ENCODE results near the gene CLDN34. TPM values are rescaled to one million over a fixed set of nuclear protein-coding genes. Genes with fewer than 3 reads are reported as not detected.

CLDN34 gene
- total and polyA plus RNA-seq, 2 of the 13 experiments (the other 11 are each of a cell fraction or from before 2014, with no cell fraction given): not detected

DNA sequence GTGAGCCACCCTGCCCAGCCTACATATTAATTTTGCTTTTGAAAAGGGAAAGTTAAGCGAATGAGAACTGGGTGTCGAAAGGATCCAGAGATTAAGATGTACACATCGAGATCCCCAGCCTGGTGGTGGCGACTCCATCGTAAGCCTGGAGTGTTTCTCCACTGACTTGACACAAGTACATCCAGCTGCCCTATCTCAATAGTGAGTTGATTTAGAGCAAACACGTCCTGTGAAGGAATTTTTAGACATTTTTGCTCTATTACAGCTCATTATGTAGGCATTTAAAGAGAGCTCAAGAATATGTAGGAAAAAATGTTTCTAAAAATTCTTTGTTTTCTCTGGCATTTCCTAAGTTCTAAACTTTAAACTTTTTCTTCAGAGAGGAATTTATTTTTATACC lies 11.7 kb upstream of the CLDN34 start:
- 92% methylated on average over 6 of the region's 6 CpGs for WGBS (ENCODE audit: low lambda C conversion rate)

More for the DNA sequence above, 11.7 kb upstream of the CLDN34 start:
- no peaks in the 10 kb centered on the region for H3K27me3 ChIP-seq (ENCODE audit: control insufficient read depth in 1 of 2, insufficient read depth in 2 of 2, low read length in 2 of 2)
- H3K36me3 ChIP-seq (replicated peaks in 1 of 2; ENCODE audit: control insufficient read depth in 1 of 2, insufficient read depth in 2 of 2, low read length in 2 of 2): no peaks in the 10 kb centered on the region
- no peak overlapping the region for H3K9ac ChIP-seq (ENCODE audit: insufficient read depth, low read depth, low read length)
- no peak overlapping the region for H3K27ac ChIP-seq (ENCODE audit: extremely low read length, insufficient read depth, low read length)
- no peak for ATAC-seq
- DNase-seq (ENCODE audit: low spot score): no peak
- TF ChIP-seq RFX3 (CRISPR knock-in tag; IDR thresholded peaks at IDR 0.05): no peak
- TF ChIP-seq, protein P1, sequence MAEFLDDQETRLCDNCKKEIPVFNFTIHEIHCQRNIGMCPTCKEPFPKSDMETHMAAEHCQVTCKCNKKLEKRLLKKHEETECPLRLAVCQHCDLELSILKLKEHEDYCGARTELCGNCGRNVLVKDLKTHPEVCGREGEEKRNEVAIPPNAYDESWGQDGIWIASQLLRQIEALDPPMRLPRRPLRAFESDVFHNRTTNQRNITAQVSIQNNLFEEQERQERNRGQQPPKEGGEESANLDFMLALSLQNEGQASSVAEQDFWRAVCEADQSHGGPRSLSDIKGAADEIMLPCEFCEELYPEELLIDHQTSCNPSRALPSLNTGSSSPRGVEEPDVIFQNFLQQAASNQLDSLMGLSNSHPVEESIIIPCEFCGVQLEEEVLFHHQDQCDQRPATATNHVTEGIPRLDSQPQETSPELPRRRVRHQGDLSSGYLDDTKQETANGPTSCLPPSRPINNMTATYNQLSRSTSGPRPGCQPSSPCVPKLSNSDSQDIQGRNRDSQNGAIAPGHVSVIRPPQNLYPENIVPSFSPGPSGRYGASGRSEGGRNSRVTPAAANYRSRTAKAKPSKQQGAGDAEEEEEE (CRISPR knock-in tag; IDR thresholded peaks at IDR 0.05; ENCODE audit: borderline replicate concordance): no peak
- TF ChIP-seq, protein P2, sequence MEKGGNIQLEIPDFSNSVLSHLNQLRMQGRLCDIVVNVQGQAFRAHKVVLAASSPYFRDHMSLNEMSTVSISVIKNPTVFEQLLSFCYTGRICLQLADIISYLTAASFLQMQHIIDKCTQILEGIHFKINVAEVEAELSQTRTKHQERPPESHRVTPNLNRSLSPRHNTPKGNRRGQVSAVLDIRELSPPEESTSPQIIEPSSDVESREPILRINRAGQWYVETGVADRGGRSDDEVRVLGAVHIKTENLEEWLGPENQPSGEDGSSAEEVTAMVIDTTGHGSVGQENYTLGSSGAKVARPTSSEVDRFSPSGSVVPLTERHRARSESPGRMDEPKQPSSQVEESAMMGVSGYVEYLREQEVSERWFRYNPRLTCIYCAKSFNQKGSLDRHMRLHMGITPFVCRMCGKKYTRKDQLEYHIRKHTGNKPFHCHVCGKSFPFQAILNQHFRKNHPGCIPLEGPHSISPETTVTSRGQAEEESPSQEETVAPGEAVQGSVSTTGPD (CRISPR knock-in tag; IDR thresholded peaks at IDR 0.05): no peak
- TF ChIP-seq, protein P3, sequence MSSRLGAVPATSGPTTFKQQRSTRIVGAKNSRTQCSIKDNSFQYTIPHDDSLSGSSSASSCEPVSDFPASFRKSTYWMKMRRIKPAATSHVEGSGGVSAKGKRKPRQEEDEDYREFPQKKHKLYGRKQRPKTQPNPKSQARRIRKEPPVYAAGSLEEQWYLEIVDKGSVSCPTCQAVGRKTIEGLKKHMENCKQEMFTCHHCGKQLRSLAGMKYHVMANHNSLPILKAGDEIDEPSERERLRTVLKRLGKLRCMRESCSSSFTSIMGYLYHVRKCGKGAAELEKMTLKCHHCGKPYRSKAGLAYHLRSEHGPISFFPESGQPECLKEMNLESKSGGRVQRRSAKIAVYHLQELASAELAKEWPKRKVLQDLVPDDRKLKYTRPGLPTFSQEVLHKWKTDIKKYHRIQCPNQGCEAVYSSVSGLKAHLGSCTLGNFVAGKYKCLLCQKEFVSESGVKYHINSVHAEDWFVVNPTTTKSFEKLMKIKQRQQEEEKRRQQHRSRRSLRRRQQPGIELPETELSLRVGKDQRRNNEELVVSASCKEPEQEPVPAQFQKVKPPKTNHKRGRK (CRISPR knock-in tag; IDR thresholded peaks at IDR 0.05): no peak
- TF ChIP-seq ZNF382 (CRISPR knock-in tag; IDR thresholded peaks at IDR 0.05; ENCODE audit: borderline replicate concordance): no peak
- TF ChIP-seq SIN3B (IDR thresholded peaks at IDR 0.05; ENCODE audit: low read length): no peak
- no peak for TF ChIP-seq ZNF383 (CRISPR knock-in tag; IDR thresholded peaks at IDR 0.05; ENCODE audit: borderline replicate concordance)
- TF ChIP-seq ATF7 (IDR thresholded peaks at IDR 0.05): no peak
- TF ChIP-seq ATF7 (CRISPR knock-in tag; IDR thresholded peaks at IDR 0.05): no peak
- no peak for TF ChIP-seq ADNP (CRISPR knock-in tag; IDR thresholded peaks at IDR 0.05)
- intact Hi-C loops (cut with micrococcal nuclease; ENCODE audit: unreplicated experiment): no loop called here
- no peak overlapping the region for H3K4me3 ChIP-seq (replicated peaks in 1 of 3; ENCODE audit: insufficient read depth in 1 of 3, low read depth in 2 of 3, low read length in 3 of 3)
- no TSS peak for BruUV-seq (replicated peaks)
- H4K20me1 ChIP-seq (ENCODE audit: insufficient read depth, low read length): no peaks in the 10 kb centered on the region
- in situ Hi-C loops (cut with HindIII; ENCODE audit: extremely low pct_ligation_motif_present, low pct_unique_long_range_greater_than_20kb): no loop called here
- no peaks in the 10 kb centered on the region for H3K79me2 ChIP-seq (ENCODE audit: insufficient read depth, low read length)
- no peak overlapping the region for H2AFZ ChIP-seq (ENCODE audit: low read length)
- H3K4me2 ChIP-seq (ENCODE audit: low read depth, low read length): no peak overlapping the region
- ChIA-PET CTCF (ENCODE audit: low intra/inter-chr PET ratio, low total read pairs) (no interaction called here), POLR2A (no interaction called here)
- H3K4me1 ChIP-seq (ENCODE audit: insufficient read depth, low read length): peaks cover 10% of the 10 kb centered on the region
- no peak for FAIRE-seq
- H3K9me3 ChIP-seq (ENCODE audit: low read length): no peaks in the 10 kb centered on the region; the same call in 1 of the 2 replicates
